HG02763 (cell line): ENCODE measurements around the gene FBXL17.

Source experiments
- ATAC-seq: cut with Tn5 transposase; IDR thresholded peaks from one replicate; pipeline ENCODE4 v1.9.1; 2021; ENCODE audit warnings: mild to moderate bottlenecking, moderate library complexity; ENCODE audit not compliant: unreplicated experiment

The FBXL17 gene

GRCh38 chr5:108375768-108376167 is 6.1 kb downstream of the FBXL17 start:
- ATAC-seq: no peak

GRCh38 chr5:108373426-108373825 is 8.5 kb downstream of the FBXL17 start:
- ATAC-seq: no peak

- ATAC-seq: no peak
Measured at GRCh38 chr5:108372369-108372768, 9.5 kb downstream of the FBXL17 start.

- no peak for ATAC-seq
Measured at GRCh38 chr5:108371263-108371662, 10.6 kb downstream of the FBXL17 start.

- ATAC-seq: no peak
Measured at GRCh38 chr5:108369167-108369566, 12.7 kb downstream of the FBXL17 start.

GRCh38 chr5:108367679-108368334 is 14.1 kb downstream of the FBXL17 start:
- no peak for ATAC-seq

- ATAC-seq: no peak
Measured at GRCh38 chr5:108366500-108366899, 15.4 kb downstream of the FBXL17 start.

GRCh38 chr5:108361771-108362170 is 20.1 kb downstream of the FBXL17 start:
- no peak for ATAC-seq

- ATAC-seq: no peak
Measured at GRCh38 chr5:108361239-108361638, 20.7 kb downstream of the FBXL17 start.

GRCh38 chr5:108360280-108360679 is 21.6 kb downstream of the FBXL17 start:
- ATAC-seq: no peak

- ATAC-seq: no peak
Measured at GRCh38 chr5:108356286-108356685, 25.6 kb downstream of the FBXL17 start.

GRCh38 chr5:108353087-108353486 is 28.8 kb downstream of the FBXL17 start:
- ATAC-seq: no peak

- peak; percentile 64 for ATAC-seq
Measured at GRCh38 chr5:108345541-108346171, 36.2 kb downstream of the FBXL17 start.

GRCh38 chr5:108344103-108344822 is 37.6 kb downstream of the FBXL17 start:
- no peak for ATAC-seq

GRCh38 chr5:108341866-108342265 is 40.0 kb downstream of the FBXL17 start:
- ATAC-seq: no peak

GRCh38 chr5:108340131-108340530 is 41.8 kb downstream of the FBXL17 start:
- ATAC-seq: no peak

GRCh38 chr5:108339220-108339619 is 42.7 kb downstream of the FBXL17 start:
- ATAC-seq: no peak

- ATAC-seq: no peak
Measured at GRCh38 chr5:108334225-108334624, 47.7 kb downstream of the FBXL17 start.

- no peak for ATAC-seq
Measured at GRCh38 chr5:108326982-108327381, 54.9 kb downstream of the FBXL17 start.

GRCh38 chr5:108324886-108325285 is 57.0 kb downstream of the FBXL17 start:
- no peak for ATAC-seq

- no peak for ATAC-seq
Measured at GRCh38 chr5:108321341-108321740, 60.6 kb downstream of the FBXL17 start.

- no peak for ATAC-seq
Measured at GRCh38 chr5:108320231-108320630, 61.7 kb downstream of the FBXL17 start.
